ENCODE results near the gene CEP164. TPM values are rescaled to one million over a fixed set of nuclear protein-coding genes. Genes with fewer than 3 reads are reported as not detected.

CEP164 gene
- total and polyA plus RNA-seq, 2 experiments from 2014 or later = 13.9 to 23.8 TPM

GRCh38 chr11:117287668-117288067, 40.0 kb upstream of the CEP164 start:
- ATAC-seq (no peak), DNase-seq (ENCODE audit: low spot score) (no peak)
- Mint-ChIP-seq H3K9me3 (no peaks in the 10 kb centered on the region), H3K4me1 (no peaks in the 10 kb centered on the region), H3K27ac (no peak overlapping the region), H3K36me3 (ENCODE audit: low read depth) (peaks cover 41% of the 10 kb centered on the region), H3K4me3 (no peak overlapping the region), H3K27me3 (ENCODE audit: insufficient read depth, low read depth, poor library complexity) (peaks cover 6% of the 10 kb centered on the region)
- Histone ChIP-seq H3K9me2 (ENCODE audit: insufficient read depth) (no peaks in the 10 kb centered on the region), H2AFZ (no peak overlapping the region), H3K4me2 (no peak overlapping the region), H3K27ac (ENCODE audit: low read depth) (no peak overlapping the region), H3K4me3 (no peak overlapping the region), H3K27me3 (ENCODE audit: insufficient read depth) (no peaks in the 10 kb centered on the region), H4K20me1 (replicated peaks; ENCODE audit: insufficient read depth) (no peaks in the 10 kb centered on the region), H3K4me1 (ENCODE audit: insufficient read depth) (no peaks in the 10 kb centered on the region), H3K79me2 (replicated peaks; ENCODE audit: insufficient read depth) (no peaks in the 10 kb centered on the region), H3F3A (replicated peaks; ENCODE audit: low read depth) (no peaks in the 10 kb centered on the region), H3K36me3 (ENCODE audit: insufficient read depth) (peaks cover 4% of the 10 kb centered on the region; the same call in 1 of the 2 replicates)
- TF ChIP-seq EZH2 (IDR thresholded peaks at IDR 0.05; ENCODE audit: low read depth, unreplicated experiment) = no peak
- TF ChIP-seq ZNF114 (CRISPR knock-in tag; IDR thresholded peaks at IDR 0.05) = no peak

GRCh38 chr11:117289795-117290194, 37.9 kb upstream of the CEP164 start:
- peaks cover 6% of the 10 kb centered on the region for H3K27me3 Mint-ChIP-seq (ENCODE audit: insufficient read depth, low read depth, poor library complexity)
- peaks cover 28% of the 10 kb centered on the region for H3K36me3 Mint-ChIP-seq (ENCODE audit: low read depth)
- H3K4me1 Mint-ChIP-seq = no peaks in the 10 kb centered on the region
- Histone ChIP-seq H2AFZ (no peak overlapping the region), H3K4me2 (no peak overlapping the region), H3K9me2 (ENCODE audit: insufficient read depth) (no peaks in the 10 kb centered on the region), H3K4me3 (no peak overlapping the region), H3K27ac (ENCODE audit: low read depth) (no peak overlapping the region), H3K36me3 (ENCODE audit: insufficient read depth) (peaks cover 2% of the 10 kb centered on the region; the same call in 1 of the 2 replicates), H4K20me1 (replicated peaks; ENCODE audit: insufficient read depth) (no peaks in the 10 kb centered on the region), H3K27me3 (ENCODE audit: insufficient read depth) (no peaks in the 10 kb centered on the region), H3K4me1 (ENCODE audit: insufficient read depth) (no peaks in the 10 kb centered on the region), H3K79me2 (replicated peaks; ENCODE audit: insufficient read depth) (no peaks in the 10 kb centered on the region), H3F3A (replicated peaks; ENCODE audit: low read depth) (no peaks in the 10 kb centered on the region)
- no peak for ATAC-seq
- H3K27ac Mint-ChIP-seq = no peak overlapping the region
- no peak overlapping the region for H3K4me3 Mint-ChIP-seq
- DNase-seq (ENCODE audit: low spot score) = no peak
- H3K9me3 Mint-ChIP-seq = no peaks in the 10 kb centered on the region
- no peak for TF ChIP-seq CREB1 (CRISPR knock-in tag; IDR thresholded peaks at IDR 0.05; ENCODE audit: low read depth)
- TF ChIP-seq POLR2AphosphoS5 (IDR thresholded peaks at IDR 0.05; ENCODE audit: low read depth) = no peak
- no peak for TF ChIP-seq CTCF (conservative IDR thresholded peaks at IDR 0.05; ENCODE audit: low read depth in 2 of 2)
- TF ChIP-seq ETS1 (IDR thresholded peaks at IDR 0.05) = no peak
- TF ChIP-seq ZNF462 (CRISPR knock-in tag; IDR thresholded peaks at IDR 0.05) = no peak
